ENCODE data around the gene ATP2B2.

- TF ChIP-seq, protein P1, sequence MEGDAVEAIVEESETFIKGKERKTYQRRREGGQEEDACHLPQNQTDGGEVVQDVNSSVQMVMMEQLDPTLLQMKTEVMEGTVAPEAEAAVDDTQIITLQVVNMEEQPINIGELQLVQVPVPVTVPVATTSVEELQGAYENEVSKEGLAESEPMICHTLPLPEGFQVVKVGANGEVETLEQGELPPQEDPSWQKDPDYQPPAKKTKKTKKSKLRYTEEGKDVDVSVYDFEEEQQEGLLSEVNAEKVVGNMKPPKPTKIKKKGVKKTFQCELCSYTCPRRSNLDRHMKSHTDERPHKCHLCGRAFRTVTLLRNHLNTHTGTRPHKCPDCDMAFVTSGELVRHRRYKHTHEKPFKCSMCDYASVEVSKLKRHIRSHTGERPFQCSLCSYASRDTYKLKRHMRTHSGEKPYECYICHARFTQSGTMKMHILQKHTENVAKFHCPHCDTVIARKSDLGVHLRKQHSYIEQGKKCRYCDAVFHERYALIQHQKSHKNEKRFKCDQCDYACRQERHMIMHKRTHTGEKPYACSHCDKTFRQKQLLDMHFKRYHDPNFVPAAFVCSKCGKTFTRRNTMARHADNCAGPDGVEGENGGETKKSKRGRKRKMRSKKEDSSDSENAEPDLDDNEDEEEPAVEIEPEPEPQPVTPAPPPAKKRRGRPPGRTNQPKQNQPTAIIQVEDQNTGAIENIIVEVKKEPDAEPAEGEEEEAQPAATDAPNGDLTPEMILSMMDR (IDR thresholded peaks at IDR 0.05), result no peak
- no peak for TF ChIP-seq POLR2A (IDR thresholded peaks at IDR 0.05)
These were observed 78.8 kb downstream of the ATP2B2 start for GRCh38 chr3:10426346-10427220.

Measured in right lobe of liver (tissue), 4 donors.